ENCODE results near the gene DCPS. TPM values are rescaled to one million over a fixed set of nuclear protein-coding genes. Genes with fewer than 3 reads are reported as not detected.
A peak's percentile ranks its signal among the peaks of the same experiment; 100 is the strongest.
"Not testable (repeated sequence)": the region's sequence is repeated elsewhere in the genome, so short reads cannot be mapped to it uniquely, and the experiment has no call there.

DCPS gene
- total and polyA plus RNA-seq, 7 experiments from 2014 or later, result 11.0 to 39.2 (median 17.9) TPM

- CTCF ChIA-PET, result no interaction called here
- Histone ChIP-seq H3K4me3 (ENCODE audit: low read length) (no peak overlapping the region), H3K27me3 (ENCODE audit: control insufficient read depth in 2 of 2, insufficient read depth in 2 of 2, low read length in 2 of 2) (no peaks in the 10 kb centered on the region), H3K27ac (ENCODE audit: low read depth, low read length) (no peak overlapping the region), H3K36me3 (ENCODE audit: control insufficient read depth in 2 of 3, insufficient read depth in 3 of 3, low read length in 3 of 3) (no peaks in the 10 kb centered on the region), H3K4me1 (ENCODE audit: control insufficient read depth in 2 of 2, insufficient read depth in 2 of 2, low read length in 2 of 2) (no peaks in the 10 kb centered on the region), H3K9me3 (ENCODE audit: control insufficient read depth in 2 of 3, low read length in 3 of 3) (no peaks in the 10 kb centered on the region)
- no peak overlapping the region for H3K27ac Mint-ChIP-seq
- ATAC-seq (peak; percentile 14), DNase-seq (no peak)
- intact Hi-C loops (cut with micrococcal nuclease), result no loop called here
- POLR2A ChIA-PET, result no interaction called here
- no peak overlapping the region for H3K4me3 Mint-ChIP-seq
- no peaks in the 10 kb centered on the region for H3K9me3 Mint-ChIP-seq
- H3K27me3 Mint-ChIP-seq, result no peaks in the 10 kb centered on the region
- H3K36me3 Mint-ChIP-seq, result no peaks in the 10 kb centered on the region
- H3K4me1 Mint-ChIP-seq, result peaks cover 0 to 15% (median 0%) of the 10 kb centered on the region in 7 donors
These were observed 87.6 kb downstream of the DCPS start for GRCh38 chr11:126391286-126391954.

GRCh38 chr11:126391970-126392632, 88.2 kb downstream of the DCPS start:
- CTCF ChIA-PET, result interaction anchor here (0.6 kb wide), 1 partner anchor 1765 kb away, joined by 3 read pairs; no protein-coding TSS in a partner anchor
- Mint-ChIP-seq H3K27ac (no peak overlapping the region), H3K4me1 (peaks cover 0 to 15% (median 0%) of the 10 kb centered on the region in 7 donors), H3K4me3 (no peak overlapping the region), H3K36me3 (no peaks in the 10 kb centered on the region), H3K27me3 (no peaks in the 10 kb centered on the region), H3K9me3 (no peaks in the 10 kb centered on the region)
- intact Hi-C loops (cut with micrococcal nuclease), result loop anchor here in 1 of 2 donors (1.0 kb wide), 1 partner anchor 82 kb away; no protein-coding TSS in a partner anchor
- DNase-seq (no peak), ATAC-seq (peak; percentile 79)
- POLR2A ChIA-PET, result no interaction called here
- Histone ChIP-seq H3K36me3 (ENCODE audit: control insufficient read depth in 2 of 3, insufficient read depth in 3 of 3, low read length in 3 of 3) (no peaks in the 10 kb centered on the region), H3K9me3 (ENCODE audit: control insufficient read depth in 2 of 3, low read length in 3 of 3) (no peaks in the 10 kb centered on the region), H3K4me3 (ENCODE audit: low read length) (no peak overlapping the region), H3K27ac (ENCODE audit: low read depth, low read length) (no peak overlapping the region), H3K4me1 (ENCODE audit: control insufficient read depth in 2 of 2, insufficient read depth in 2 of 2, low read length in 2 of 2) (no peaks in the 10 kb centered on the region), H3K27me3 (ENCODE audit: control insufficient read depth in 2 of 2, insufficient read depth in 2 of 2, low read length in 2 of 2) (no peaks in the 10 kb centered on the region)

- intact Hi-C loops (cut with micrococcal nuclease), result loop anchor here in 1 of 2 donors (1.0 kb wide), 1 partner anchor 82 kb away; no protein-coding TSS in a partner anchor
- ATAC-seq (peak; percentile 33), DNase-seq (no peak)
- H3K27me3 ChIP-seq (ENCODE audit: control insufficient read depth in 2 of 2, insufficient read depth in 2 of 2, low read length in 2 of 2), result no peaks in the 10 kb centered on the region
- H3K36me3 ChIP-seq (ENCODE audit: control insufficient read depth in 2 of 3, insufficient read depth in 3 of 3, low read length in 3 of 3), result no peaks in the 10 kb centered on the region
- H3K4me1 ChIP-seq (ENCODE audit: control insufficient read depth in 2 of 2, insufficient read depth in 2 of 2, low read length in 2 of 2), result no peaks in the 10 kb centered on the region
- Mint-ChIP-seq H3K9me3 (no peaks in the 10 kb centered on the region), H3K27ac (peak overlapping the region in 1 of 9 donors; percentile 3), H3K27me3 (no peaks in the 10 kb centered on the region), H3K4me3 (peak overlapping the region in 1 of 10 donors; percentile 37), H3K4me1 (peaks cover 0 to 15% (median 0%) of the 10 kb centered on the region in 7 donors), H3K36me3 (no peaks in the 10 kb centered on the region)
- no peaks in the 10 kb centered on the region for H3K9me3 ChIP-seq (ENCODE audit: control insufficient read depth in 2 of 3, low read length in 3 of 3)
- no peak overlapping the region for H3K27ac ChIP-seq (ENCODE audit: low read depth, low read length)
- H3K4me3 ChIP-seq (ENCODE audit: low read length), result no peak overlapping the region
- CTCF ChIA-PET, result interaction anchor here (0.6 kb wide), 1 partner anchor 1765 kb away, joined by 3 read pairs; no protein-coding TSS in a partner anchor
- POLR2A ChIA-PET, result no interaction called here
These were observed 88.8 kb downstream of the DCPS start for GRCh38 chr11:126392633-126393013.

- POLR2A ChIA-PET, result no interaction called here
- no peaks in the 10 kb centered on the region for H3K27me3 ChIP-seq (ENCODE audit: control insufficient read depth in 2 of 2, insufficient read depth in 2 of 2, low read length in 2 of 2)
- Mint-ChIP-seq H3K4me1 (peaks cover 0 to 15% (median 0%) of the 10 kb centered on the region in 7 donors), H3K9me3 (no peaks in the 10 kb centered on the region), H3K4me3 (no peak overlapping the region), H3K27ac (no peak overlapping the region), H3K27me3 (no peaks in the 10 kb centered on the region), H3K36me3 (no peaks in the 10 kb centered on the region)
- intact Hi-C loops (cut with micrococcal nuclease), result no loop called here
- H3K27ac ChIP-seq (ENCODE audit: low read depth, low read length), result no peak overlapping the region
- CTCF ChIA-PET, result no interaction called here
- H3K36me3 ChIP-seq (ENCODE audit: control insufficient read depth in 2 of 3, insufficient read depth in 3 of 3, low read length in 3 of 3), result no peaks in the 10 kb centered on the region
- no peak overlapping the region for H3K4me3 ChIP-seq (ENCODE audit: low read length)
- ATAC-seq, result no peak
- DNase-seq, result no peak
- no peaks in the 10 kb centered on the region for H3K9me3 ChIP-seq (ENCODE audit: control insufficient read depth in 2 of 3, low read length in 3 of 3)
- H3K4me1 ChIP-seq (ENCODE audit: control insufficient read depth in 2 of 2, insufficient read depth in 2 of 2, low read length in 2 of 2), result no peaks in the 10 kb centered on the region
These were observed 89.3 kb downstream of the DCPS start for GRCh38 chr11:126393143-126393542.

- intact Hi-C loops (cut with micrococcal nuclease), result no loop called here
- no peaks in the 10 kb centered on the region for H3K9me3 Mint-ChIP-seq
- CTCF ChIA-PET, result no interaction called here
- no peaks in the 10 kb centered on the region for H3K27me3 Mint-ChIP-seq
- POLR2A ChIA-PET, result no interaction called here
- H3K4me3 ChIP-seq (ENCODE audit: low read length), result no peak overlapping the region
- no peak overlapping the region for H3K4me3 Mint-ChIP-seq
- H3K27ac Mint-ChIP-seq, result no peak overlapping the region
- no peaks in the 10 kb centered on the region for H3K36me3 ChIP-seq (ENCODE audit: control insufficient read depth in 2 of 3, insufficient read depth in 3 of 3, low read length in 3 of 3)
- H3K27me3 ChIP-seq (ENCODE audit: control insufficient read depth in 2 of 2, insufficient read depth in 2 of 2, low read length in 2 of 2), result no peaks in the 10 kb centered on the region
- DNase-seq, result no peak
- ATAC-seq, result no peak
- H3K9me3 ChIP-seq (ENCODE audit: control insufficient read depth in 2 of 3, low read length in 3 of 3), result no peaks in the 10 kb centered on the region
- H3K27ac ChIP-seq (ENCODE audit: low read depth, low read length), result no peak overlapping the region
- H3K4me1 Mint-ChIP-seq, result peaks cover 0 to 13% (median 0%) of the 10 kb centered on the region in 7 donors
- H3K36me3 Mint-ChIP-seq, result no peaks in the 10 kb centered on the region
- no peaks in the 10 kb centered on the region for H3K4me1 ChIP-seq (ENCODE audit: control insufficient read depth in 2 of 2, insufficient read depth in 2 of 2, low read length in 2 of 2)
These were observed 90.2 kb downstream of the DCPS start for GRCh38 chr11:126394036-126394435.

- H3K4me3 ChIP-seq (ENCODE audit: low read length); H3K27ac Mint-ChIP-seq; H3K27ac ChIP-seq (ENCODE audit: low read depth, low read length): not testable (repeated sequence)
These were observed 90.8 kb downstream of the DCPS start for GRCh38 chr11:126394634-126395072.

More at GRCh38 chr11:126394634-126395072, 90.8 kb downstream of the DCPS start:
- H3K27me3 ChIP-seq (ENCODE audit: control insufficient read depth in 2 of 2, insufficient read depth in 2 of 2, low read length in 2 of 2); CTCF ChIA-PET; intact Hi-C loops (cut with micrococcal nuclease); ATAC-seq; H3K4me1 ChIP-seq (ENCODE audit: control insufficient read depth in 2 of 2, insufficient read depth in 2 of 2, low read length in 2 of 2); H3K36me3 Mint-ChIP-seq; H3K4me3 Mint-ChIP-seq; H3K9me3 Mint-ChIP-seq; H3K9me3 ChIP-seq (ENCODE audit: control insufficient read depth in 2 of 3, low read length in 3 of 3); H3K36me3 ChIP-seq (ENCODE audit: control insufficient read depth in 2 of 3, insufficient read depth in 3 of 3, low read length in 3 of 3); POLR2A ChIA-PET; H3K27me3 Mint-ChIP-seq; DNase-seq: not testable (repeated sequence)
- peaks cover 0 to 13% (median 0%) of the 10 kb centered on the region in 7 donors for H3K4me1 Mint-ChIP-seq

Data from naive thymus-derived CD4-positive, alpha-beta T cell (primary cell).